MM.1S (cell line): ENCODE results near the gene NRBP1.

ENCODE experiments used
- DNase-seq: peaks from one replicate; pipeline ENCODE4 v3.0.0-alpha.2; 2015
- H2AFZ ChIP-seq: fragments of 300-600 bp; sonication (generic); 2 replicates; pipeline ENCODE4 v1.6.0; 2016; ENCODE audit warnings: antibody characterized with exemption, low read length
- H3F3A ChIP-seq: fragments of 300-600 bp; sonication (generic); 2 replicates; pipeline ENCODE4 v1.6.1; 2016; ENCODE audit warnings: mild to moderate bottlenecking, antibody characterized with exemption, low read length, moderate library complexity, mixed read lengths; ENCODE audit not compliant: insufficient read depth
- H3K27ac ChIP-seq: fragments of 300-600 bp; sonication (generic); 2 replicates; pipeline ENCODE4 v1.5.1; 2016; ENCODE audit warnings: mild to moderate bottlenecking, low read length
- H3K27me3 ChIP-seq: fragments of 300-600 bp; sonication (generic); replicated peaks from 2 replicates; pipeline ENCODE4 v1.6.0; 2016; ENCODE audit warnings: low read length; ENCODE audit not compliant: insufficient read depth
- H3K36me3 ChIP-seq: fragments of 300-600 bp; sonication (generic); replicated peaks from 2 replicates; pipeline ENCODE4 v1.6.1; 2016; ENCODE audit warnings: mild to moderate bottlenecking, low read length, mixed read lengths; ENCODE audit not compliant: insufficient read depth
- H3K4me1 ChIP-seq: fragments of 300-600 bp; sonication (generic); 2 replicates; pipeline ENCODE4 v1.6.1; 2016; ENCODE audit warnings: low read length, mixed read lengths
- H3K4me2 ChIP-seq: fragments of 300-600 bp; sonication (generic); 2 replicates; pipeline ENCODE4 v1.6.0; 2016; ENCODE audit warnings: low read depth, low read length
- H3K4me3 ChIP-seq: fragments of 300-600 bp; sonication (generic); 2 replicates; pipeline ENCODE4 v1.5.1; 2016; ENCODE audit warnings: low read length, mixed read lengths
- H3K79me2 ChIP-seq: fragments of 300-600 bp; sonication (generic); 2 replicates; pipeline ENCODE4 v1.6.1; 2016; ENCODE audit warnings: mixed run types, low read length, mixed read lengths
- H3K9ac ChIP-seq: fragments of 300-600 bp; sonication (generic); 2 replicates; pipeline ENCODE4 v1.6.1; 2016; ENCODE audit warnings: low read length, mixed read lengths
- H3K9me2 ChIP-seq: fragments of 300-600 bp; sonication (generic); replicated peaks from 2 replicates; pipeline ENCODE4 v1.6.1; 2016; ENCODE audit warnings: mild to moderate bottlenecking, low read length, mixed read lengths; ENCODE audit not compliant: insufficient read depth
- H3K9me3 ChIP-seq: fragments of 300-600 bp; sonication (generic); replicated peaks from 2 replicates; pipeline ENCODE4 v1.6.1; 2016; ENCODE audit warnings: mild to moderate bottlenecking, low read length, mixed read lengths; ENCODE audit not compliant: insufficient read depth
- H4K20me1 ChIP-seq: fragments of 300-600 bp; sonication (generic); 2 replicates; pipeline ENCODE4 v1.6.1; 2016; ENCODE audit warnings: mild to moderate bottlenecking, low read length, moderate library complexity, mixed read lengths; ENCODE audit not compliant: insufficient read depth
- CTCF ChIP-seq: fragments of 300-600 bp; sonication (generic); IDR thresholded peaks from 2 replicates; pipeline ENCODE4 v1.5.1; 2016; ENCODE audit warnings: antibody characterized with exemption, low read length, mixed read lengths
- EZH2 ChIP-seq: fragments of 300-600 bp; sonication (generic); optimal IDR thresholded peaks from 2 replicates; pipeline ENCODE3; 2017; ENCODE audit warnings: low read depth, mild to moderate bottlenecking, antibody characterized with exemption, low read length, mixed read lengths
- EZH2phosphoT487 ChIP-seq: fragments of 300-600 bp; sonication (generic); IDR thresholded peaks from 2 replicates; pipeline ENCODE4 v1.6.1; 2018; ENCODE audit warnings: antibody characterized with exemption, low read length

NRBP1 gene

GRCh38 chr2:27379836-27380625 is 48.4 kb upstream of the NRBP1 start:
- DNase-seq = peak; percentile 9
- Histone ChIP-seq H3K27me3 (no peaks in the 10 kb centered on the region), H3K9me3 (no peaks in the 10 kb centered on the region), H3K4me1 (no peaks in the 10 kb centered on the region), H3K79me2 (peaks cover 27% of the 10 kb centered on the region), H3K9me2 (no peaks in the 10 kb centered on the region), H3K36me3 (peaks cover 3% of the 10 kb centered on the region), H3K27ac (peak overlapping the region; percentile 37; the same call in 1 of the 2 replicates), H3K9ac (peak overlapping the region; percentile 76), H2AFZ (peak overlapping the region; percentile 74), H4K20me1 (no peaks in the 10 kb centered on the region), H3K4me3 (peak overlapping the region; percentile 93), H3F3A (peaks cover 29% of the 10 kb centered on the region), H3K4me2 (peak overlapping the region; percentile 74)
- TF ChIP-seq EZH2phosphoT487 (no peak), EZH2 (no peak)

- peak within 1 kb of the TSS; percentile 37; the same call in 1 of the 2 replicates for H3K27ac ChIP-seq
- no peaks in the 10 kb centered on the region for H4K20me1 ChIP-seq
- peak within 1 kb of the TSS; percentile 93 for H3K4me3 ChIP-seq
- H3K9ac ChIP-seq = peak within 1 kb of the TSS; percentile 76
- H3K9me3 ChIP-seq = no peaks in the 10 kb centered on the region
- peaks cover 35% of the 10 kb centered on the region for H3K79me2 ChIP-seq
- no peak for TF ChIP-seq CTCF
- no peak for TF ChIP-seq EZH2
- TF ChIP-seq EZH2phosphoT487 = no peak
- peak; percentile 83 for DNase-seq
- H3F3A ChIP-seq = peaks cover 29% of the 10 kb centered on the region
- H3K4me1 ChIP-seq = no peaks in the 10 kb centered on the region
- no peaks in the 10 kb centered on the region for H3K27me3 ChIP-seq
- H2AFZ ChIP-seq = peak within 1 kb of the TSS; percentile 74
- peaks cover 6% of the 10 kb centered on the region for H3K36me3 ChIP-seq
- H3K9me2 ChIP-seq = no peaks in the 10 kb centered on the region
- peak within 1 kb of the TSS; percentile 74 for H3K4me2 ChIP-seq
These were observed 47.5 kb upstream of the NRBP1 start, which contains the start of gene ZNF513 for GRCh38 chr2:27380626-27381545. TSS of gene ZNF513 (minus strand) at chr2:27380734. CDS start at chr2:27380526, 208 bp downstream.

GRCh38 chr2:27381577-27382181 is 46.8 kb upstream of the NRBP1 start:
- Histone ChIP-seq H2AFZ (no peak overlapping the region), H3K27me3 (no peaks in the 10 kb centered on the region), H3K9me2 (no peaks in the 10 kb centered on the region), H3K4me2 (no peak overlapping the region), H3K27ac (no peak overlapping the region), H3F3A (peaks cover 29% of the 10 kb centered on the region), H3K9ac (no peak overlapping the region), H3K36me3 (peaks cover 6% of the 10 kb centered on the region), H3K4me3 (no peak overlapping the region), H4K20me1 (no peaks in the 10 kb centered on the region), H3K9me3 (no peaks in the 10 kb centered on the region), H3K79me2 (peaks cover 38% of the 10 kb centered on the region), H3K4me1 (no peaks in the 10 kb centered on the region)
- TF ChIP-seq CTCF = no peak
- TF ChIP-seq EZH2 = no peak
- TF ChIP-seq EZH2phosphoT487 = no peak
- DNase-seq = no peak
